H1 (cell line): Measurements from ENCODE around the gene NOL4L. TPM values are rescaled to one million over a fixed set of nuclear protein-coding genes. Genes with fewer than 3 reads are reported as not detected.

ENCODE experiments used
- CTCF ChIA-PET: fragments of 300-600 bp; sonication (Branson Sonifier 250); formaldehyde crosslinking; loops from one replicate; lab custom pipeline; 2021; ENCODE audit not compliant: partially characterized antibody; lab: Charles Lee
- POLR2A ChIA-PET: fragments of 300-600 bp; sonication (Branson Sonifier 250); formaldehyde crosslinking; loops from one replicate; lab custom pipeline; 2021; ENCODE audit warnings: inconsistent platforms; ENCODE audit not compliant: partially characterized antibody; lab: Charles Lee
- DNase-seq, 2 experiments: peaks; one replicate each; pipeline versions ENCODE4 v3.0.0 to v3.0.0-alpha.2; 2010 to 2022; ENCODE audit warnings: low spot score in 2 of 2, low read depth in 1 of 2, mixed read lengths in 1 of 2
- FAIRE-seq: peaks from 2 replicates; lab custom pipeline; 2011; peaks lifted over from hg19 to GRCh38; lab: Jason Lieb, UNC
- H2AFZ ChIP-seq: 2 replicates; pipeline ENCODE4 v1.8.1; 2012; ENCODE audit warnings: low read length, inconsistent platforms
- H2AK5ac ChIP-seq: 2 replicates; pipeline ENCODE4 v1.6.1; 2013; ENCODE audit warnings: low read depth, low read length
- H2BK120ac ChIP-seq: replicated peaks from 2 replicates; pipeline ENCODE3; 2013; ENCODE audit warnings: low read depth, low read length, inconsistent platforms
- H2BK12ac ChIP-seq: 2 replicates; pipeline ENCODE4 v1.6.1; 2013; ENCODE audit warnings: low read depth, low read length
- H2BK15ac ChIP-seq: 2 replicates; pipeline ENCODE4 v1.6.1; 2013; ENCODE audit warnings: low read length
- H2BK20ac ChIP-seq: 2 replicates; pipeline ENCODE4 v1.6.1; 2013; ENCODE audit warnings: low read length
- H2BK5ac ChIP-seq: 2 replicates; pipeline ENCODE4 v1.6.1; 2013; ENCODE audit warnings: low read depth, low read length
- H3K14ac ChIP-seq: 2 replicates; pipeline ENCODE4 v1.6.1; 2013; ENCODE audit warnings: inconsistent platforms; ENCODE audit not compliant: insufficient read length
- H3K18ac ChIP-seq: 2 replicates; pipeline ENCODE4 v1.6.1; 2013; ENCODE audit warnings: low read length; ENCODE audit errors: extremely low read depth
- H3K23ac ChIP-seq: 2 replicates; pipeline ENCODE4 v1.6.1; 2013; ENCODE audit warnings: inconsistent platforms; ENCODE audit not compliant: insufficient read length
- H3K23me2 ChIP-seq: 2 replicates; pipeline ENCODE4 v1.6.1; 2013; ENCODE audit warnings: low read depth, low read length
- H3K27ac ChIP-seq: 2 replicates; pipeline ENCODE4 v1.6.1; 2011; ENCODE audit warnings: low read depth, low read length, inconsistent platforms
- H3K27me3 ChIP-seq, 4 experiments: replicated peaks in 1 of 4; 1 replicate in 1 of 4; 2 replicates in 3 of 4; pipeline versions ENCODE4 v1.6.1 to v1.8.1; 2011 to 2013; ENCODE audit warnings: low read length in 3 of 4, mild to moderate bottlenecking in 3 of 4, inconsistent platforms in 2 of 4, mixed read lengths in 2 of 4, moderate library complexity in 1 of 4; ENCODE audit not compliant: control insufficient read depth in 3 of 4, insufficient read depth in 3 of 4; ENCODE audit errors: extremely low read depth in 1 of 4
- H3K36me3 ChIP-seq, 4 experiments: 2 replicates each; pipeline versions ENCODE4 v1.6.1 to v1.8.1; 2011 to 2013; ENCODE audit warnings: mild to moderate bottlenecking in 4 of 4, low read length in 3 of 4, moderate library complexity in 2 of 4, control low read depth in 1 of 4, inconsistent platforms in 1 of 4; ENCODE audit not compliant: insufficient read depth in 4 of 4, control insufficient read depth in 2 of 4
- H3K4ac ChIP-seq: replicated peaks from 2 replicates; pipeline ENCODE3; 2013; ENCODE audit warnings: low read length, low read depth, mixed read lengths, inconsistent platforms; ENCODE audit not compliant: insufficient read length
- H3K4me1 ChIP-seq, 4 experiments: replicated peaks in 1 of 4; 1 replicate in 1 of 4; 2 replicates in 3 of 4; pipeline versions ENCODE4 v1.6.1 to v1.8.1; 2011 to 2013; ENCODE audit warnings: low read length in 3 of 4, inconsistent platforms in 2 of 4, mixed read lengths in 1 of 4; ENCODE audit not compliant: insufficient read depth in 4 of 4, control insufficient read depth in 3 of 4
- H3K4me2 ChIP-seq, 2 experiments: 2 replicates each; pipeline versions ENCODE4 v1.6.1 to v1.8.1; 2011 to 2013; ENCODE audit warnings: low read depth in 2 of 2, low read length in 2 of 2, control low read depth in 1 of 2, inconsistent platforms in 1 of 2, mild to moderate bottlenecking in 1 of 2; ENCODE audit not compliant: insufficient read depth in 1 of 2
- H3K4me3 ChIP-seq, 4 experiments: fragments of 200-600, 300-600 bp in 1 of 4; sonication (generic), shearing (Covaris generic), sonication (Bioruptor Twin) in 1 of 4; 2 replicates each; pipeline versions ENCODE4 v1.5.1 to v1.8.1; 2011 to 2016; ENCODE audit warnings: low read length in 4 of 4, low read depth in 3 of 4, control low read depth in 2 of 4, inconsistent platforms in 2 of 4, mild to moderate bottlenecking in 2 of 4, mixed read lengths in 1 of 4, moderate library complexity in 1 of 4; ENCODE audit not compliant: insufficient read depth in 2 of 4; ENCODE audit errors: extremely low read depth in 1 of 4
- H3K56ac ChIP-seq: replicated peaks from 2 replicates; pipeline ENCODE3; 2013; ENCODE audit warnings: low read depth, mild to moderate bottlenecking, mixed read lengths, low read length, inconsistent platforms; ENCODE audit not compliant: insufficient read length
- H3K79me1 ChIP-seq: 2 replicates; pipeline ENCODE4 v1.6.1; 2013; ENCODE audit warnings: low read depth, low read length, control low read depth
- H3K79me2 ChIP-seq, 2 experiments: 2 replicates each; pipeline versions ENCODE4 v1.6.1 to v1.8.1; 2012 to 2013; ENCODE audit warnings: low read length in 2 of 2, mild to moderate bottlenecking in 2 of 2, inconsistent platforms in 1 of 2; ENCODE audit not compliant: insufficient read depth in 2 of 2, control insufficient read depth in 1 of 2
- H3K9ac ChIP-seq, 4 experiments: replicated peaks in 1 of 4; 1 replicate in 1 of 4; 2 replicates in 3 of 4; pipeline versions ENCODE4 v1.6.1 to v1.8.1; 2011 to 2013; ENCODE audit warnings: low read depth in 3 of 4, low read length in 3 of 4, control low read depth in 2 of 4, mild to moderate bottlenecking in 2 of 4, moderate library complexity in 2 of 4, inconsistent platforms in 1 of 4; ENCODE audit errors: extremely low read depth in 1 of 4
- H3K9me3 ChIP-seq, 2 experiments: 2 replicates each; pipeline versions ENCODE4 v1.6.1 to v1.8.1; 2012 to 2013; ENCODE audit warnings: mild to moderate bottlenecking in 2 of 2, moderate library complexity in 2 of 2, control low read depth in 1 of 2, inconsistent platforms in 1 of 2, low read depth in 1 of 2, low read length in 1 of 2, mixed read lengths in 1 of 2; ENCODE audit not compliant: insufficient read depth in 2 of 2
- H4K20me1 ChIP-seq, 2 experiments: replicated peaks in 1 of 2; 2 replicates each; pipeline versions ENCODE3 to v1.8.1; 2011 to 2013; ENCODE audit warnings: inconsistent platforms in 2 of 2, low read length in 2 of 2, mild to moderate bottlenecking in 1 of 2; ENCODE audit not compliant: insufficient read depth in 2 of 2, control insufficient read depth in 1 of 2
- H4K5ac ChIP-seq: 2 replicates; pipeline ENCODE4 v1.6.1; 2013; ENCODE audit warnings: low read length, low read depth, mixed read lengths, inconsistent platforms; ENCODE audit not compliant: insufficient read length
- H4K8ac ChIP-seq: 2 replicates; pipeline ENCODE4 v1.8.0; 2013; ENCODE audit warnings: mild to moderate bottlenecking, moderate library complexity, low read length, inconsistent platforms; ENCODE audit not compliant: insufficient read depth; ENCODE audit errors: extremely low read depth
- H4K91ac ChIP-seq: replicated peaks from 2 replicates; pipeline ENCODE3; 2013; ENCODE audit warnings: low read length, mixed read lengths, inconsistent platforms; ENCODE audit not compliant: insufficient read length
- BACH1 ChIP-seq: IDR thresholded peaks from 2 replicates; pipeline ENCODE4 v1.6.1; 2012; ENCODE audit warnings: low read length, improper control_type of control experiment
- BCL11A ChIP-seq, 2 experiments: IDR thresholded peaks; one replicate each; pipeline ENCODE4 v1.6.1; 2011; ENCODE audit warnings: low read depth in 2 of 2, low read length in 2 of 2, mild to moderate bottlenecking in 2 of 2
- CHD1 ChIP-seq: IDR thresholded peaks from 2 replicates; pipeline ENCODE4 v1.6.1; 2012; ENCODE audit warnings: low read depth, low read length, improper control_type of control experiment
- CREB1 ChIP-seq: IDR thresholded peaks from 2 replicates; pipeline ENCODE4 v1.6.1; 2012; ENCODE audit warnings: inconsistent platforms
- FOSL1 ChIP-seq: IDR thresholded peaks from 2 replicates; pipeline ENCODE4 v1.6.1; 2011; ENCODE audit warnings: mild to moderate bottlenecking, low read depth, low read length, moderate library complexity; ENCODE audit not compliant: insufficient read depth
- GABPA ChIP-seq: IDR thresholded peaks from 2 replicates; pipeline ENCODE4 v1.6.1; 2011; ENCODE audit warnings: mild to moderate bottlenecking, low read length, moderate library complexity, borderline replicate concordance; ENCODE audit not compliant: insufficient read depth
- KDM1A ChIP-seq: fragments of 200-600, 300-600 bp; sonication (generic); IDR thresholded peaks from 2 replicates; pipeline ENCODE4 v1.7.1; 2016; ENCODE audit warnings: mild to moderate bottlenecking, low read length, borderline replicate concordance
- NRF1 ChIP-seq: IDR thresholded peaks from 2 replicates; pipeline ENCODE4 v1.6.1; 2011; ENCODE audit warnings: mild to moderate bottlenecking, low read depth, low read length, improper control_type of control experiment
- POLR2AphosphoS5 ChIP-seq: IDR thresholded peaks from 2 replicates; pipeline ENCODE4 v1.6.1; 2011; ENCODE audit warnings: low read depth, low read length
- SP1 ChIP-seq: IDR thresholded peaks from 2 replicates; pipeline ENCODE4 v1.6.1; 2011; ENCODE audit warnings: low read depth, low read length
- SP4 ChIP-seq: IDR thresholded peaks from 2 replicates; pipeline ENCODE4 v1.6.1; 2012; ENCODE audit warnings: low read length, inconsistent platforms
- SUZ12 ChIP-seq: fragments of 200-600 bp; sonication (generic); IDR thresholded peaks from 2 replicates; pipeline ENCODE4 v1.6.1; 2012; ENCODE audit warnings: mild to moderate bottlenecking, inconsistent platforms, low read length, moderate library complexity, mixed read lengths
- TAF1 ChIP-seq: IDR thresholded peaks from 2 replicates; pipeline ENCODE4 v1.6.1; 2011; ENCODE audit warnings: mild to moderate bottlenecking, low read depth, low read length
- TCF12 ChIP-seq: IDR thresholded peaks from 2 replicates; pipeline ENCODE4 v1.6.1; 2011; ENCODE audit warnings: low read depth, mild to moderate bottlenecking, low read length
- TEAD4 ChIP-seq: IDR thresholded peaks from 2 replicates; pipeline ENCODE4 v1.6.1; 2012; ENCODE audit warnings: low read depth, low read length, inconsistent platforms, mixed read lengths
- YY1 ChIP-seq: IDR thresholded peaks from 2 replicates; pipeline ENCODE4 v1.6.1; 2011; ENCODE audit warnings: low read depth, mild to moderate bottlenecking, low read length
- WGBS, 2 experiments: shearing (Covaris generic) in 1 of 2; methylation state at CpG; one replicate each; pipeline versions ENCODE4 v1.1.6 to v1.1.7; 2013 to 2015; ENCODE audit warnings: low lambda C conversion rate in 2 of 2, mixed read lengths in 2 of 2, inconsistent platforms in 1 of 2, low coverage in 1 of 2, missing lambda C conversion rate in 1 of 2; ENCODE audit not compliant: insufficient replicate concordance in 2 of 2, insufficient coverage in 1 of 2, insufficient read length in 1 of 2; ENCODE audit errors: extremely low coverage in 1 of 2, missing lambda C conversion rate in 1 of 2; 5-methylcytosine and 5-hydroxymethylcytosine counted together
- polyA plus RNA-seq, 7 experiments: library from polyadenylated mRNA; depleted of rRNA in 3 of 7; stranded (reverse) in 5 of 7; unstranded in 2 of 7; fragments of >200 nt in 5 of 7; fragments of 200-250 nt in 2 of 7; gene quantifications; 1 replicate in 5 of 7; 2 replicates in 1 of 7; 4 replicates in 1 of 7; pipeline versions ENCODE4 v1.2.1 to v1.2.3, GENCODE V29; 2011 to 2013; ENCODE audit warnings: missing spikeins in 2 of 7, mixed read lengths in 2 of 7
- total RNA-seq: library from RNA; stranded (reverse); fragmentation: NEBNext Ultra II Directional; extraction: Animal tissue kit (Norgen Biotek cat#: 25700); gene quantifications from 2 replicates; pipeline ENCODE4 v1.2.1, GENCODE V29; 2021

Gene NOL4L
- total and polyA plus RNA-seq, 2 of the 8 experiments (the other 6 are each of a cell fraction or from before 2014, with no cell fraction given), result 15.3 to 23.7 TPM

DNA sequence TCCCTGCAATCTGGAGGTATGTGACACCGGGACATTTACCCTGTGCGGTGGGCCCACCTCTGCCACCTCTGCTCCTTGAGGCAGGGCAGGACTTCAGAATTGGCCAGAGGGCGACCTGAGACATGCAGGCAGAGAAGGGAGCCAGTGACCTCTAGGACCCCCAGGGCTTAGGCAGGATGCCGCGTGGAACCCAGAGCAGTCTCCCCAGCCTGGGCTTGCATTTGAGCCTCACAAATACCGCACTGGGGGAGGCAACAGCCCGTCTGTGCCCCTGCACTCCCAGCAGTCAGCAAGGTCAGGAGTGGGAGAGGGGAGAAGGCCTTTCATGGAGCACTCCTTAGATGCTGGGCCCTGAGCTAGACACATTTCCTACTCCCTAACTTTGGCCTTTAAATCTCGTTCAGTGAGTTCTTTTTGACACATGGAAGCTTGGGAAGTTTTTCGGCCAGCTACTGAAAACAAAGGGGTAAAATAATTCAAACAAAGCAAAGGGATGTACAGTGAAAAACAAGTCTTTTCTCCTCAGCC, 46.9 kb upstream of the NOL4L start:
- WGBS, 2 experiments, result 70% methylated on average over 8 of the region's 9 CpGs; no CpG with 5 or more reads in 1 of the 2 experiments
- Histone ChIP-seq H3K23me2 (no peaks in the 10 kb centered on the region), H2BK5ac (no peak overlapping the region)
- no peak for TF ChIP-seq BACH1
- no peak for TF ChIP-seq TAF1
- no peak for TF ChIP-seq TEAD4
- TF ChIP-seq GABPA, result no peak
- 0 out of 2 replicates have a peak, but pooled peaks have one; percentile 43 for TF ChIP-seq FOSL1
- TF ChIP-seq NRF1, result no peak
- TF ChIP-seq TCF12, result no peak
- no peak for TF ChIP-seq BCL11A (IDR thresholded peaks at IDR 0.05; ENCODE audit: low read depth in 2 of 2, low read length in 2 of 2)
- TF ChIP-seq KDM1A, result no peak
- TF ChIP-seq SUZ12, result no peak
- TF ChIP-seq POLR2AphosphoS5, result no peak
- TF ChIP-seq CREB1, result no peak
- TF ChIP-seq CHD1, result no peak
- no peak for TF ChIP-seq SP4
- no peak for TF ChIP-seq YY1
- no peak for TF ChIP-seq SP1

More for the DNA sequence above, 46.9 kb upstream of the NOL4L start:
- Histone ChIP-seq H3K4ac (no peak overlapping the region), H3K79me2 (no peaks in the 10 kb centered on the region), H3K27me3 (peaks cover 0 to 2% (median 0%) of the 10 kb centered on the region in 4 experiments; a peak in 1 of 7 replicates), H3K14ac (no peak overlapping the region), H2BK15ac (0 out of 2 replicates have a peak overlapping the region, but pooled peaks have one; percentile 5), H3K4me1 (peaks cover 0 to 18% (median 12%) of the 10 kb centered on the region in 4 experiments; a peak in 6 of 7 replicates), H3K23ac (no peak overlapping the region), H3K4me3 (no peak overlapping the region), H3K9ac (no peak overlapping the region), H2BK120ac (no peak overlapping the region), H4K91ac (no peak overlapping the region), H4K20me1 (no peaks in the 10 kb centered on the region), H3K36me3 (no peaks in the 10 kb centered on the region), H3K9me3 (no peaks in the 10 kb centered on the region), H3K56ac (no peak overlapping the region), H2AFZ (peak overlapping the region; percentile 31), H2BK12ac (peak overlapping the region; percentile 77; the same call in 1 of the 2 replicates), H4K5ac (no peak overlapping the region), H3K18ac (no peak overlapping the region), H2BK20ac (peak overlapping the region; percentile 72; the same call in 1 of the 2 replicates), H3K79me1 (no peaks in the 10 kb centered on the region), H4K8ac (no peak overlapping the region; the same call in 1 of the 2 replicates), H2AK5ac (no peak overlapping the region), H3K4me2 (no peak overlapping the region), H3K27ac (no peak overlapping the region)
- DNase-seq (no peak), FAIRE-seq (no peak)
- POLR2A ChIA-PET, result no interaction called here
- CTCF ChIA-PET, result interaction anchor here (0.8 to 2.1 kb wide), 5 partner anchors 9 to 110 kb away, joined by 3 to 8 read pairs (median 5); no protein-coding TSS in a partner anchor
